GM21723 (cell line): ENCODE data around the gene HES4.
"Not testable (repeated sequence)": the region's sequence is repeated elsewhere in the genome, so short reads cannot be mapped to it uniquely, and the experiment has no call there.

Experiments
- ATAC-seq: cut with Tn5 transposase; IDR thresholded peaks from one replicate; pipeline ENCODE4 v1.9.1; 2021; ENCODE audit warnings: mild to moderate bottlenecking, moderate library complexity; ENCODE audit not compliant: unreplicated experiment

The HES4 gene

DNA sequence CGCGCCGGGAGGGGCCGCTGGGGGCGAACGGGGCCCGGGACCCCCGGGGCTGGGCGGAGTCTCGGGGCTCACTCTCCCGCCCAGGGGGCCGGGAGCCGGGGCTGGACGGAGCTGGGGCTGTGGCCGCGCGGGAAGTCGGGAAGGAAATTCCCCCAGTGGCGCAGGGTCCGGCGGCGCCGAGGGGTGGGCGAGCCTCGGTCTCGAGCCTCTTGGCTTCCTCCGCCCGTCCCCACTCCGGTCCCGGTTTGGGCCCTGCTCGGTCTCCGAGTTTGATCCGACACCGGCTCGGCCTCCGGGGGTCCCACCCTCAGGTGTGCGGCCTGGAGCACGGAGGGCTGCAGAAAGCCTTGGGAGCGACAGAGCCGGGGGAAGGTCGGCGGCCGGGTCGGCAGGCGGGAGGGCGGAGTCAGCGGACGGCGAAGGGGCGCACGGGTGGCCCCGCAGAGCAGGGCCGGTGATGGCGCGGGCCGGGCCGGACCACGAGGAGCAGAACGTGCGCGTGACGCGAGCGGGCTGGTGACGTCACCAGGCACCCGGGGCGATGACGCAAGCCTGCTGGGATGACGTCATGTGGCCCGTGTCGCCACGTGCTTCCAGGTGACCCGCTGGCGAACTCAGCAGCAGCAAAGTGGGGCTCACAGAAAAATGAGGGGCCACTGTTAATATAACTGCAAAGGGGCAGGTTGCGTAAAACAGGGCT lies 610 bp upstream of the HES4 start:
- no peak for ATAC-seq

DNA sequence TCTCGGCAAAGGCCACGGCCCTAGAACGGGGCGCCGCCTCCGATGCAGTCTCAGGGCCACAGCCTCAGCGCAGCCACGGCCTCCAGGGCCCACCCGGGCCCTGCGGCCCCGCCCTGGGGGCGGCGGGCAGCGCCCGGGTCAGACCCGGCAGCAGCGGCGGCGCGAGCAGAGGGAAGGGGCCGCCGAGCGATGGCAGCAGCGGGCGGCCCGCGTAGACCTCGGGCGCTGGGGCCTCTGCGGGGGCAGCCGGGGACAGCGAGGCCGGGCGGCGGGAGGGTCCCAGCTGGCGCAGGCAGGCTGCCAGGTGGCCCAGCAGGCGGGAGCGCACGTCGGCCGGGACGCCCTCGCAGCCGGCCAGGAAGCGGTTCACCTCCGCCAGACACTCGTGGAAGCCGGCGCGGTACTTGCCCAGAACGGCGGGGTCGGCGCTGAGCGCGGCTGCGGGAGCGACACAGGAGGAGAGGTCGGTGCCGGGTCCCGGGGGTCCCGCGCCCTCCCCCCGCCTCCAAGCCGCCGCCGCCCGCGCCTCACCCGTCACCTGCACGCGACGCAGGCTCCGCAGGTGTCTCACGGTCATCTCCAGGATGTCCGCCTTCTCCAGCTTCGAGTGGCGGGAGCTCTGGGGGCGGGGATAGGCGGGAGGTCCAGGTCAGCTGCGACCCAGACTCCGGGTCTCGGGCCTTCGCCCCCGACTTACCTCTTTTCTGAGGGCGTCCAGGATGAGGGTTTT lies 737 bp downstream of the HES4 start:
- no peak for ATAC-seq

DNA sequence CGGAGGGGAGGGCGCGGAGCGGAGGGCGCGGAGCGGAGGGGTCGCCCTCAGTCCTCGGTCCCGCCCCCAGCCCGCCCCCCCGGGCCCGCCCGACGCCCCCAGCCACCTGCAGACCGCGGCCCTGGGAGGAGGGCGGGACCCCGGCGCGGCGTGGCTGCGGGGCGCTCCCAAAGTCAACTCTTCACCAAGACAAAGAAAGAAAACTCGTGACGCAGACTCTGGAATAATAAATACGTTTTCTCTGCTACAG lies 1.2 kb downstream of the HES4 start:
- no peak for ATAC-seq

DNA sequence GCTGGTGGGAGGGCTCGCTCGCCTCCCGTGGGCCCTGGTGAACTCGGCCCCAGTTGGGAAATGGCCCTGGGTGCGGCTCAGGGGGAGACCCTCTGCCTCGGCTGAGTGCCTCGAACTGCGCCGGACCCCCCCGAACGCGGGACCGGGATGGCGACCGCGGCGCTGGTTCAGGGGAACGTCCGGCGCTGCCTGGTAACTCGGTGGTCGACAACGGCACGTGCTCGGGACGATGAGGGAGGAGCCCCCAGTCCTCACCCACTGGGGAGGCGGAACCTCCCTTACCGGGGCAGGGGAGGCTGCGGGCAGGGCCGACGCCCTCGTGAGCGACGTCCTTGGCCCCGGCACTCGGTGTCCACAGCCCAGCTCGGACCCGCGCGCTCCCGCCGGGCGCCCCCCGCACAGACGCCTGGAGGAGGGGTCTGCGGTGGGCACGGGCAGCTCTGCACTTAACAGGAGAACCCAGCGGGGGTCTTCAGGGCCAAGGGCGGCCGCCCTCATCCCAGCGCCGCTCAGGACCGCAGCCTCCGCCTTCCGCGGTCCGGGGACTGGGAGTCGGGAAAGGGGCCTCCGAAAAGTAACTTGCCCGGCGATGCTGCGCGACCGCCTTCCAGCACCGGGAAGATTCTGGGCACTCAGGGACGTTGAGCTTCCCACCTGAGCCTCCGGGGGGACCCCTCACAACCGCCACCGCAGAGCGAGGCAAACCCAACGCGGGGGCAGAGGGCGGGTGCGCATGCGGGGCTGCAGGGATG lies 1.7 kb downstream of the HES4 start:
- no peak for ATAC-seq

DNA sequence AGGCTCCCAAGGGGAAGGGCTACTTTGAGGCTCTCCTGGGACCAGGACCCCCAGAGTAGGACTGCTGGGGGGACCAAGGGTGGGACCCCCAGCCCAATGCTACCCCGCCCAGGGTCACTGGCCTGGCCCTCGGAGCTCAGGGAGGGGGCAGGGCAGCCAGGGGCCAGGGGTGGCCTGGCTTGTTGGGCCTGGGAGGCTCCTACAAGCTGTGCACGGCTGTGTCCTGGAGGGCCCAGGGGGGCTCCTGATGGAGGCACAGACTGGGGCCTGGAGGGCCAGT lies 2.2 kb downstream of the HES4 start:
- no peak for ATAC-seq

DNA sequence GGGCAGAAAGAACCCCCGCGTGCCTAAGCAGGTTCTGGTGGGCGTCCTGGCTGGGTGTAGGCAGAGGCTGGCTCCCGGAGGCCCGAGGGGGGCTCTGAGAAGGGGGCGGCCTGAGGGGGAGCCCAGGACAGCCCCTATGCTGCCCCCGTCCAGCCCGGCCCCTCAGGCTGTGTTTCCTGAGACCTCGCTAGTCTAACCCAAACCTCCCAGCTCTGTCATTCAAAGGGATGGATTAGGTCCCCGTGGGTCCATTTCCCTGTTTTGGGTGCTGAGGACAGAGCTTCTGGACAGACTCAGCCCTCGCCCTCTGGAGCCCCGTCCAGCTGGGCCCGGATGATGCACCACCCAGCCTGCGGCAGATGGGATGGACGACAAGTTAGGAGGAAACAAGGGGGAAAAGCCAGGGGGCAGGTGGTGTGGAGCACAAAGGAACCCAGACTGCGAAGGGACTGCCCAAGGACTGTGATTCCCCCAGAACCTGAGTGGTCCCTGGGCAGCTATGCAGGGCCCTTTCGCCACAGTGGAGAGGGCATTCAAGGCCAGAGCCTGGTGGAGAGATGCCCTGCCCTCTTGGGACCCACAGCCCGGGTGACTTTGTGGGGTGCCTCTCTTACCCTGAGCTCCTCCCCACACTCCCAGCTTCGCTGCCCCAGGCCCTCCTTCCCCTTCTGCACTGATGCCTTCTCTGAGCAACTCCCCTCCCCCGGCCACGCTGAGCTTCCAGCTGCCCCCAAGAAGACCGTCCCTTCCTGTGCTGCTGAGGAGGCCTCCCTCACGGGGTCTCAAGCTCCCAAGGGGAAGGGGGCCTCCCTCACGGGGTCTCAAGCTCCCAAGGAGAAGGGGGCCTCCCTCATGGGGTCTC lies 2.8 kb downstream of the HES4 start:
- no peak for ATAC-seq

DNA sequence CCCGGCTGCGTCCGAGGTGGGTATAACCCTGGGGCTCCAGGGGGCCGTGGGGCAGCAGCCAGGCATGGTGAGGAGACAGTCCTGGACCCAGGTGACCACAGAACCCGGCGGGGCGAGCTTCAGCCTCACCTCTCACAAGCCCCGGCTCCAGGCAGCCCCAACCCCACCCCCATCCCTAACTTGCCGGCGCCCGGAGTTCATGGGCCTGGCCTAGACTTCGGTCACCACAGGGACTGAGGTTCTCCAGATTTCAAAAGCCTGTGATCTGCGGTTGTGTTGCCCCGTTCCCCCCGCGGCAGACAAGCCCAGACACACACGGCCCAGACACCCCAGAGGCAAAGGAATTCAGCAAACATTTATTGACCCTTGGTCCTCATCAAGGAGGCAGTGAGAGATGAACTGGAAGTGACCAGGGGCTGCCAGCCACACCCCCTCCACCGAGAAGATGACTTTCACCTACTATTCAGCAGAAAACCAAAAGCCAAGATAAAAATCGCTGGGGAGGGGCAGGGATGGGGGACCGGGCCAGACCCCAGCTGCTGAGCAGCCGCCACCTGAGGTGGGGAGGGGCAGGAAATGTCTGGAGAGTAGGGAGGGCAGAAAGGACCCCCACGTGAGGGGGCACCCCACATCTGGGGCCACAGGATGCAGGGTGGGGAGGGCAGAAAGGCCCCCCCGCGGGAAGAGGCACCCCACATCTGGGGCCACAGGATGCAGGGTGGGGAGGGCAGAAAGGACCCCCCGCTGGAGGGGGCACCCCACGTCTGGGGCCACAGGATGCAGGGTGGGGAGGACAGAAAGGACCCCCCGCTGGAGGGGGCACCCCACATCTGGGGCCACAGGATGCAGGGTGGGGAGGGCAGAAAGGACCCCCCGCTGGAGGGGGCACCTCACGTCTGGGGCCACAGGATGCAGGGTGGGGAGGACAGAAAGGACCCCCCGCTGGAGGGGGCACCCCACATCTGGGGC lies 3.9 kb downstream of the HES4 start:
- no peak for ATAC-seq

DNA sequence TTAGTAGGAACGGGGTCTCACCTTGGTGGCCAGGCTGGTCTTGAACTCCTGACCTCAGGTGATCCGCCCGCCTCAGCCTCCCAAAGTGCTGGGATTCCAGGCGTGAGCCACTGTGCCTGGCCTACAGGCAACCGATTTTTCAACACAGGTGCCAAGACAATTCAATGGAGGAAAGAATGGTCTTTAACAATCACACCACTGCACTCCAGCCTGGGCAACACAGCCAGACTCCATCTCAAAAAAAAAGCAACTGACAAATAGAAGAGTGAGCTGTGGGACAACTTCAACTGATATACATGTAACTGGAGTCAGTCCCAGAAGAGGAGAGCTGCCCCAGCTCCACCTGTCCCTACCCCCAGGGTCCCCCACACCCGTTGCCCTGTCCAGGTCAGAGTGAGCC lies 5.4 kb downstream of the HES4 start:
- ATAC-seq: not testable (repeated sequence)

DNA sequence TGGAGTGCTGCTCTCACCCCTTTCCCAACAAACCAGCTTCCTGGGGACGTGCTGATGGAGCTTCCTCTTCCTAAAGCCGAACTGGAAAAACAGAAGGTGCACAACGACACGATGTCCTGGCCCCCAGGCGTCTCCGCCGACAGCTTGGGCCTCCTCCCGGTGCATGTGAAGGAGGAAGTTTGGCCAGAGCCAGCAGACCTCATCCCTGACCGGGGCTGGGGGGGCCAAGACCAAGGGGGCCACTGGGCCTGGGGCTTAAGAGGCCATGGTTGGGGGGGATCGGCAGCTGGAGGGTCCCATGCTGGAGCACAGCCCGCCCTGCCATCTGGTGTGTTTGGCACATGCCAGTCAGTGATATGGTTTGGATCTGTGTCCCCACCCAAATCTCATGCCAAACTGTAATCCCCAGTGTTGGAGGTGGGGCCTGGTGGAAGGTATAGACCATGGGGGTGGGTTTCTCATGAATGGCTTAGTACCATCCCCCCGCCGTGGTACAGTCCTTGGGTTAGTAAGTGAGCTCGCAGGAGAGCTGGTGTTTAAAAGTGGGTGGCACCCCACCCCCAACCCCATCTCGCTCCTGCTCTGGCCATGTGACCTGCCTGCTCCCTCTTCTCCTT lies 6.4 kb downstream of the HES4 start:
- no peak for ATAC-seq

DNA sequence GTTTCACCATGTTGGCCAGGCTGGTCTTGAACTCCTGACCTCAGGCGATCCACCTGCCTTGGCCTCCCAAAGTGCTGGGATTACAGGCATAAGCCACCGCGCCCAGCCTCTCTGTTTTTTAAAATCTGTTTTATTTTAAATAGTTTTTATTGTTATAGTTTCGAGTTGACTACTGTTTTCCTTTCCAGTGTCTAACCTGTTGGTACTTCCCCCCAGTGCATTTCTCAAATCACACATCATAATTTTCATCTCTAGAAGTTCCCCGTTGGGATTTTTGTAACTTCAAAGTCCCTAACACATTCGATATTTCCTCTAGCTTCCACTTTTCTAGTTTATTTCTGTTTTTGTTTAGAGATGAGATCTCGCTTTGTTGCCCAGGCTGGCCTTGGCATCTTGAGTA lies 7.5 kb downstream of the HES4 start:
- ATAC-seq: no peak

DNA sequence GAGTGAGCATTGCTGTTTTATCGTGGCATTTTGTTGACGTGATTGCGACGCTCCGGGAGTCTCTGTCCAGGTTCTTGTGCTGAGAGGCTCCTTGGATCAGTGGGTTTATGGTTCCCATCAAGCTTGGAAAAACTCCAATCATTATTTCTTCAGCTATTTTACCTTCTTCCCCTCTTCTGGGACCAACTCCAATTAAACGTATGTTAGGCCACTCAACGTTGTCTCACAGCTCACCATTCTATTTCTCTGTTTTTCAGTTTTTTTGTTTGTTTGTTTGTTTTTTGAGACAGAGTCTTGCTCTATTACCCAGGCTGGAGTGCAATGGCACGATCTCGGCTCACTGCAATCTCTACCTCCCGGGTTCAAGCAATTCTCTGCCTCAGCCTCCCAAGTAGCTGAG lies 8.0 kb downstream of the HES4 start:
- ATAC-seq: no peak

DNA sequence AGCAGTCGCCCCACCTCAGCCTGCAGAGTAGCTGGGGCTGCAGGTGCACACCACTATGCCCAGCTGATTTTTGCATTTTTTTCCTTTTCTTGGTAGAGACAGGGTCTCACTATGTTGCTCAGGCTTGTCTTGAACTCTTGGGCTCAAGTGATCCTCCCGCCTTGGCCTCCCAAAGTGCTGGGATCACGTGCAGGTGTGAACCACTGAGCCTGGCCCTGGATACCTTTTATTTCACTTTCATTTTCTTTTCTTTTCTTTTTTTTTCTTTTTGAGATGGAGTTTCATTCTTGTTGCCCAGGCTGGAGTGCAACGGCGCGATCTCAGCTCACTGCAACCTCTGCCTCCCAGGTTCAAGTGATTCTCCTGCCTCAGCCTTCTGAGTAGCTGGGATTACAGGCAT lies 8.6 kb downstream of the HES4 start:
- not testable (repeated sequence) for ATAC-seq

DNA sequence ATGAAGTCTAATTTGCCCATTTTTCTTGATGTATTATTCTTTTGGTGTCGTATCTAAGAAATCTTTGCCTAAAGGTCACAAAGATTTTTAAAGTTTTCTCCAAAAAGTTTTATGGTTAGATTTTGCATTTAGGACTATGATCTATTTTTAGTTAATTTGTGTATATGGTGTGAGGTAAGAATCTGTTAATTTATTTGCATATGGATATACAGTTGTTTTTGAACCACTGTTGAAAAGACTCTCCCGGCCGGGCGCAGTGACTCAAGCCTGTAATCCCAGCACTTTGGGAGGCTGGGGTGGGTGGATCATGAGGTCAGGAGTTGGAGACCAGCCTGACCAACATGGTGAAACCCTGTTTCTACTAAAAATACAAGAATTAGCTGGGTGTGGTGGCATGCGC lies 11.8 kb downstream of the HES4 start:
- ATAC-seq: not testable (repeated sequence)

DNA sequence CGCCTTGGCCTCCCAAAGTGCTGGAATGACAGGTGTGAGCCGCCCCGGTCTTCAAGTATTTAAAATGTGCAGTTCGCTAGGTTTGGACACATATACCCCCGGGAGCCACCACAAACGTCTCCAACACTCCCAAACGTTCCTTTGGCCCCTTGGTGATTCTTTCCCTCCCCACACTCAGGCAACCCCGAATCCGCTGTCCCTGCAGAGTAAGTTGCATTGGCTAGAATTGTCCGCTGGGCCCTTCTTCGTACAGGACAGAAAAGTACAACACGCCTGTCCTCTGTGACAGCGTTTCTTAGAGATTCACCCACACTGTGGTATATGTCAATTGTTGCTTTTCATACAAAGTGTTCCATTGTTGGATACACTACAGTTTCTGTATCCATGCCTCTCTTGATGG lies 14.8 kb downstream of the HES4 start:
- no peak for ATAC-seq

DNA sequence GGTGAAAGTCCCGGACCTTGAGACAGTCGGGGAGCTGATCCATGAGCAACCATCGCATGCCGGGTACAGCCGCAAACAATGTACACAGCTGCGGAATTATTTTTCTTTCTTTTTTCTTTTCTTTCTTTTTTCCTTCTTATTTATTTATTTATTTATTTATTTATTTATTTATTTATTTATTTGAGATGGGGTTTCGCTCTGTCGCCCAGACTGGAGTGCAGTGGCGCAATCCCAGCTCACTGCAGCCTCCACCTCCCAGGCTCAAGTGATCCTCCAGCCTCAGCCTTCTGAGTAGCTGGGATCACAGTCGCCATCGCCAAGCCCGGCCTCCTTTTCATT lies 15.5 kb downstream of the HES4 start:
- no peak for ATAC-seq

DNA sequence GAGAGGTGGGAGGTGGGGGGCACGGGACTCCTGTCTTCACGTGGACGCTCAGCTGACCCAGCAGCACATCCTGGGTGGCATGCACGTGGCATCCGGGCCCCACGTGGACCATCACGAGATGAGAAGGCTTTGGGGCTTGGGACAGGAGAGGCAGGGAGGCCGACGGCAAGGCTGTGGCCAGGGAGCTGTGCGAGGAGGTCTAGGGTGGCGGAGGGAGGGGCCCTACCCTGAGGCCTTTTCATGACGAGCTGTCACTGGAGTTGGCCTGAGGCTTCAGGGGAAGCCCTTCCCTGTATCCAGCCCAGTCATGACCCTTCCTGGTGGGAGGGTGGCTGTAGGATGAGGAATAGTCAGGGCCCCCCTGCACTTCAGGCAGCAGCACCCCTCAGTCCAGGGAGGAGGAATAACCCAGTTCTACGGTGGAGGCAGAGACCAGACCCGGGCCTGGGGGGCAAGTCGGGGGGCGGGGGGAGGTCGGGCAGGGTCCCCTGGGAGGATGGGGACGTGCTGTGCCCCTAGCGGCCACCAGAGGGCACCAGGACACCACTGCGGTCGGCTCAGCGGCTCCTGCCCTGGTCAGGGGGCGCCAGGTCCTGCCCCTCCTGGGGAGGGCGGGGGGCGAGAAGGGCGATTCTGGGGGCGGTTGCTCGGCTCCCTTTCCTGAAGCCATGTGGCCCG lies 16.0 kb downstream of the HES4 start:
- no peak for ATAC-seq

DNA sequence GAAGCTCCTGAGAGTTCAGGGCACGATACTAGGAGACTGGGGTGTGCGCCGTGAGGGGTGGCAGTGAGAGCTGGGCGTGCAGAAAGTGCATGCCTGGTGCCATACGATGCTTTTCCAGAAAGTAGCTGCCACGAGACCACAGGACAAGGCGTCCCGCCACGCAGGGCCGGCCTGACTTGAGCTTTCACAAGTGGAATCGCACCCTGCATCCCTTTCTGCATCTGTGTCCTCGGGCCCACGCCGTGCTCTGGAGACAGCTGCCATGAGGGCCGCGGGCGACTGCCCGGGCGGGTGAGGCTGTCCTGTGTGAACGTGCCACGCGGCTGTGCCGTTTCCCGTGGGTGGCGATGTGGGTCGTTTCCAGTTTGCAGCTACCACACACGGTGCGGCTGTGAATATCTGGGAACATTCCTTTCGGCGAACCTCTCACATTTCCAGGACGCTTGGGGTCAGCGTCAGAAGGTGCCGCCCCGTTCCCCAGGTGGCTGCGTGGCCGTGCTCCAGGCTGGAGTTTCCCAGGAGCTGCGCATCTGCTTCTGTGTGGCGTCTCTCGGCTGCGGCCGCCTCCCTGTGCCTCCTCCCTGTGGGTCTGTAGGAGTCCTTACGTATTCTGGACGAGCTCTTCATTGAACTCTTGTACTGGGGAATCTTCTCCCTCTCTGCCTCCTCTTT lies 17.0 kb downstream of the HES4 start:
- no peak for ATAC-seq

DNA sequence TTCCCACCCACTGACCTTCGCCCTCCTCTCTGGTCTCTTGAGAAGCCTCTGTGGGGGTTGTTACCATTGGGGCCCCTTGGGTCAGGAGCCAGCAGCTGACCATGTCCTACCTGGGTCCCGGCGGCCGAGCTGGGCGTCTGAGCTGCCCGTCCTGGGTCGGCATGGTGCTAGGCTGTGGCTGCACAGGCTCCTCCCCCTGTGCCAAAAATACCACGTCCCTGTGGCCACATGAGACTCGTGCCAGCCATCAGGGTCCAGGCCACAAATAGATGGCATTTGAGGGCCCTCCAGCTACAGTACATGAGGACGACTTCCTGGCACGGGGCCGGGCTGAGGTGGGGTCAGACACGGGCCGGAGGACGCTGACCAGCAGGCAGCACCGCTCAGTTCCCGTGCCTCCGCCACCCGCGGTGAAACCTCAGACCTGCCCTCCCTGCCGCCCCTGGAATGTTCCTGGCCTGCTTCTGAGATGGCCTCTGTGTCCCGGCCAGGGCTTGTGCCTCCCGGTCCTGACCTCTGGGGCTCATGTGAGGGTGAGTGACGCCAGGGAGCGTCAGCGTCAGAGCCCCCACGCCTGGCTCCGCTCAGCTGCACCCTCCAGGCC lies 17.8 kb downstream of the HES4 start, which contains the start of gene PERM1:
Gene PERM1 (minus strand): TSS at position 139 of the 604 bp plus-strand sequence. CDS start 1,064 bp downstream, outside the sequence.
- no peak for ATAC-seq
